T-helper 17 cell (primary cell): ENCODE results near the gene GDPD2. TPM values are rescaled to one million over a fixed set of nuclear protein-coding genes. Genes with fewer than 3 reads are reported as not detected.
A peak's percentile ranks its signal among the peaks of the same experiment; 100 is the strongest.

Experiments used
- ATAC-seq: fragments of 150-1000 bp; cut with Tn5 transposase; 2 replicates; pipeline ENCODE4 v1.10.0; 2021; ENCODE audit warnings: mild to moderate bottlenecking, moderate library complexity
- DNase-seq, 3 donors: peaks; one replicate each; pipeline versions ENCODE4 v3.0.0 to v3.0.0-alpha.2; 2020 to 2021
- H3K9me3 ChIP-seq: one replicate; pipeline ENCODE4 v1.7.0; 2013; ENCODE audit warnings: low read length, mild to moderate bottlenecking; ENCODE audit not compliant: control insufficient read depth, poor library complexity, severe bottlenecking
- H3K27ac Mint-ChIP-seq: one replicate; pipeline ENCODE4 v1.8.0; 2022; ENCODE audit warnings: mild to moderate bottlenecking, moderate library complexity, mixed read lengths
- H3K27me3 Mint-ChIP-seq: one replicate; pipeline ENCODE4 v1.8.0; 2022; ENCODE audit warnings: mixed read lengths
- H3K36me3 Mint-ChIP-seq: one replicate; pipeline ENCODE4 v1.8.0; 2022; ENCODE audit warnings: low read depth, mixed read lengths
- H3K4me1 Mint-ChIP-seq: one replicate; pipeline ENCODE4 v1.8.0; 2022; ENCODE audit warnings: mild to moderate bottlenecking, mixed read lengths
- H3K4me3 Mint-ChIP-seq: one replicate; pipeline ENCODE4 v1.8.0; 2022; ENCODE audit warnings: mild to moderate bottlenecking, moderate library complexity, mixed read lengths
- total RNA-seq, 4 donors: library from RNA in 2 of 4; stranded (reverse) in 2 of 4; gene quantifications; one replicate each; pipeline ENCODE4 v1.2.3 and lab custom pipeline; 2022 to 2026

Gene GDPD2
- total RNA-seq, 2 donors from 2014 or later, result not detected

DNA sequence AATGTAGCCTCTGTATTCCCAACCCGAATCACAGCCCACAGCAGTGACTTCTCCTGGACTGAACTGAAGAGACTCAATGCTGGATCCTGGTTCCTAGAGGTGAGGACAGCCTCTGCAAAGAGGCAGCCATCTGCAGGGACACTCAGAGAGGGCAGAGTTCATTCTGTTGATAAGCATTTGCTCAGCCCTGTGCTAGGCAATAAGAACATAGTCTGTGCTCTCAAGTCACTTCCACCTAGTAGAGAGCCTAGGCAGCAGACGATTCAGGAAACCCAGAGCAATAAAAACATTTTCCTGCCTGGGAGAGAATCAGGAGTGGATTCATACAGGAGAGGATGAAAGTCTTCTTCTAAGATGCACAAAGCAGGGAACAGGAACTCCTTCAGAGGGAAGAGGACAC lies 4.3 kb downstream of the GDPD2 start:
- no peaks in the 10 kb centered on the region for H3K36me3 Mint-ChIP-seq
- H3K27ac Mint-ChIP-seq, result no peak overlapping the region

DNA sequence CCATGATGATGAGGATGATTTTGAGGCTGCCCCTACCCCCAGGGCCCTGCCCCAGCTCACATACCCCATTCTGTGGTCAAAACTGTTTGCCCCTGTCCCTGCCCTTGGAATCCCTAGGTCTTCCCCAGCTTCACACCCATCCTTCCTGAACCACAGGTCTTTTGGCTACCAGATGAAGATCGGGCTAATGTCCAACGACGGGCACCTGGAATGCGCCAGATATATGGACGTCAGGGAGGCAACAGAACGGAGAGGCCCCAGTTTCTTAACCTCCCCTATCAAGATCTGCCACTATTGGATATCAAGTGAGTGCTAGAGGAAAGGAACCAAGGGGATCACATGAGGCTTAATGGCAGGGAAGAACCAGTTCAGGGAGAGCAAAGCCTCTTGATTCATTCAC lies 6.6 kb downstream of the GDPD2 start:
- DNase-seq, result no peak
- H3K4me3 Mint-ChIP-seq, result no peak overlapping the region
- no peaks in the 10 kb centered on the region for H3K36me3 Mint-ChIP-seq
- no peaks in the 10 kb centered on the region for H3K9me3 ChIP-seq
- peaks cover 4% of the 10 kb centered on the region for H3K4me1 Mint-ChIP-seq
- no peak for ATAC-seq
- peaks cover 7% of the 10 kb centered on the region for H3K27me3 Mint-ChIP-seq
- H3K27ac Mint-ChIP-seq, result no peak overlapping the region

More for the DNA sequence above, 4.3 kb downstream of the GDPD2 start:
- Mint-ChIP-seq H3K27me3 (peaks cover 7% of the 10 kb centered on the region), H3K4me3 (no peak overlapping the region), H3K4me1 (no peaks in the 10 kb centered on the region)
- no peaks in the 10 kb centered on the region for H3K9me3 ChIP-seq
- no peak for ATAC-seq
- DNase-seq, result no peak

DNA sequence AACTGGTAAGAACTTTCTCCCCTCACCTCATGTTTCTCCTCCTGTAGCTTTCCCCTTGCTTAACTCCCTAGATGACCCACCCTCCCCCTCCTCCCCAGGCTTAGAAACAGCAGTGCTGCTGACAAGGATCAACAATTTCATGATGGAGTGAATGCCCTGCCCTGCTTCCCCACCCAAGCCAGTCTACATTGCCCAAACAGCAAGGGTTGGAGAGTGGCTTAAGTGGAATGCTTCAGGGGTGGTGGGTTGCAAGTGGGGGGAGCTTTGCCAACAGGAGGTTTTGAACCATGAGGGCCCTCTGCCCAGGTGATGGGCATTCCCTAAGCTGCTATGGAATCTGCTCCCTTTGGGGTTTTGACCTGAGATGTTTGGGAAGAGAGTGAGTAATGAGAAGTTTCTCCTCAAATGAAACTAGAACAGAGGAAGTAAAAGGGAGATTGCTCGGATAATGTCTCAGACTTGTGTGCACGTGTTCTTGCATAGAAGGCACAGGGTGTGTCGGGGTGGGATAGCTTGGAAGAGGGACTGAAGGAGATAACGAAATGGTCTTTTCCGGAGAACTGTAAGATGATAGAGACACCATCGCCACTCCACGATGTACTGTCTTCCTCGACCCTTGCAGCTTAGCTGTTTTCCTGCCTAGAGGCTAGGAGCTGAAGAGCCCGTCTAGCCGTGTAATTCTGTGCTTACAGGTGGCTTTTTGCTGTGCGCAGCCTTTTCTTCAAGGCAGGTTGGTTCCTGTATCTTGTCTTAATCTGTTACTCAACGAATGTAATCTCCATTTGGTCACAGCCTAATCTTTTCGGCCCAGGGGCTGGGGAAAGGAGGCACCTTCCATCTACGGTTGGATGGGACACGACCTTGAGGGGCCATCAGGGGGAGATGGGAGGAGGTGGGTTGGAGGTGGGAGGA lies 10.1 kb downstream of the GDPD2 start:
- Mint-ChIP-seq H3K27me3 (peaks cover 7% of the 10 kb centered on the region), H3K4me1 (peaks cover 10% of the 10 kb centered on the region), H3K4me3 (peak overlapping the region; percentile 90), H3K36me3 (no peaks in the 10 kb centered on the region), H3K27ac (peak overlapping the region; percentile 73)
- no peak for ATAC-seq
- no peak for DNase-seq
- H3K9me3 ChIP-seq, result no peaks in the 10 kb centered on the region

DNA sequence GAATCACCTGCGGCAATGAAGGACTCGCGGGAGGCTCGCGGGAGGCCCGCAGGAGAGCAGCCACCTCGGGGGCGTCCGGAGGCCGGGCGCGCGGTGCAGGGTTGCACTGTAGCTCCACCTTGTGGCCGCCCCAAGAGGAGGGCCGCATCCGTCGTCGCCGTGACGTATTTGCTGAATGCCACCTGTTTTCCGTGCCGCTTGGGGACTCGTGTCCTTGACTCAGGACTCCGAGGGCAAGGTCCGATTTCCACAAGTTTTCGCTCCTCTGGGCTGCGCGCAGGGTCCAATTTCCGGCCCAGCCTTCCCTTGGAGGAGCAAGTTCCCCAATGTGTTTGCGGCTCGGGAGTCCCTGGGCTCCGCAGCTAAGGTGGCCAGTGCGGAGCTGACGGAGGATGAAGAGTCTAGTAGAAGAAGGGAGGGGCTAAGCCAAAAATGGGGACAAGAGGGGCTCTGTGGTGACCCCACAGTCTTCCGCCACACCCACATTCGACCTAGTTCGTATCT lies 10.8 kb downstream of the GDPD2 start:
- peaks cover 1% of the 10 kb centered on the region for H3K27me3 Mint-ChIP-seq
- ATAC-seq (peak; percentile 90), DNase-seq (peak; percentile 61 to 66 (median 64))
- H3K27ac Mint-ChIP-seq, result peak overlapping the region; percentile 73
- H3K9me3 ChIP-seq, result no peaks in the 10 kb centered on the region
- H3K36me3 Mint-ChIP-seq, result no peaks in the 10 kb centered on the region
- H3K4me3 Mint-ChIP-seq, result peak overlapping the region; percentile 90
- peaks cover 10% of the 10 kb centered on the region for H3K4me1 Mint-ChIP-seq

DNA sequence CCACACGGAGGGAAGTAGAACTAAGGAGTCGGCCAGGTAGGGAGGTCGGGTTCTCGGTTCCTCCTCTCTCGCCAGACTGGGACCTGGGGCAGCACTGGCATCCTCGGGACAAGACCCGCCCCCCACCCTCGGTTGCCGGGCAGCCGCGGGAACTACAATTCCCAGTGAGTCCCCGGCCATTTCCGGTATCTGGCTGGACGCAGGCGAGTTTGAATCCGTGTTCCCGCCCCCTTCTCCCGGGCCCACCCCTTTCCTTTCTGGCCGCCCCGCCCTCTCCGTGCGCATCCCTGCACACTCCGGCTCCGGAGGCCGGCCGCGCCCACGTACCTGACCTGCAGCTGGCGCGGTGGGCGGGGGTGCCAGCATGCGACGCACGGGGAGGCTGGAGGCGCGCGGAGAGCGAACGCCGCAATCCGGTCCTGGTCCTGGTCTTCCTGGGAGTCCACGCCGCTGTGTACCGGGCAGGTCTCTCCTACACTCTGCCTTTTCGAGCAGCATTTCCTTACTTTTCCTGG lies 11.3 kb downstream of the GDPD2 start:
- Mint-ChIP-seq H3K4me3 (peak overlapping the region; percentile 90), H3K36me3 (no peaks in the 10 kb centered on the region), H3K27me3 (no peaks in the 10 kb centered on the region), H3K27ac (peak overlapping the region; percentile 73), H3K4me1 (peaks cover 10% of the 10 kb centered on the region)
- ATAC-seq (peak; percentile 39), DNase-seq (peak in 2 of 3 donors; percentile 43 to 46)
- no peaks in the 10 kb centered on the region for H3K9me3 ChIP-seq

DNA sequence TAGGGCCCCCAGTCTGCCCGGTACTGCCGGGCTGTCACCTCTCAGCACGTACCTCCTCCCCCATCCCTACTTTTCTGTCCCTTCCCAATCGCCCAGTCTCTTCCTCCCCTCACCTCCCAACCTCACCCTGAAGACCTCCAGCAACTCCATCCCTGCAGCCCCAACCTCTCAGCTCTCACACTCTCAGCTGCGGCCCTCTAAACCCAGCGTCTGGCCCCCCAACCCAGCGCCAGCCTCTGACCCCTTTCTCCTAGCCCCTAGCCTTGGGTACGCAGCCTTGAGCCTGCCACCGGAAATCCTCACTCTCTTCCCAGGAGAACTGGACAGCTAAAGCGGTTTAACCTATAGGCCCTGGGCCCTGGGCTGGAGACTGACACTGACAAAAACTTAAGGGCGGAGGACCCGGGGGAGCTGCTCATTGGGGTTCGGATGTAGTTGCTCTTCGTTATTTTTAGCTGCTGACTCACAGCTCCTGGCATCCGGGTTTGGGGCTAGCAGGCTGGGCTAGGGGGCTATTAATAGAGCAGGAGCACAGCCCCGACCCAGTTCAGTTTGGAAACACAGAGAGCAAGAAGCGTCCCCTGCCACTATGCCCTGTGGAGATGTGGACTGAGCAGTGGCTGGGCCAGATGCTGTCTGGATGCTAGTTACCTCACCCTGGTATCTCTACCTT lies 11.9 kb downstream of the GDPD2 start:
- no peaks in the 10 kb centered on the region for H3K27me3 Mint-ChIP-seq
- ATAC-seq, result no peak
- H3K9me3 ChIP-seq, result no peaks in the 10 kb centered on the region
- H3K27ac Mint-ChIP-seq, result peak overlapping the region; percentile 73
- peaks cover 10% of the 10 kb centered on the region for H3K4me1 Mint-ChIP-seq
- peak overlapping the region; percentile 90 for H3K4me3 Mint-ChIP-seq
- no peak for DNase-seq
- no peaks in the 10 kb centered on the region for H3K36me3 Mint-ChIP-seq

DNA sequence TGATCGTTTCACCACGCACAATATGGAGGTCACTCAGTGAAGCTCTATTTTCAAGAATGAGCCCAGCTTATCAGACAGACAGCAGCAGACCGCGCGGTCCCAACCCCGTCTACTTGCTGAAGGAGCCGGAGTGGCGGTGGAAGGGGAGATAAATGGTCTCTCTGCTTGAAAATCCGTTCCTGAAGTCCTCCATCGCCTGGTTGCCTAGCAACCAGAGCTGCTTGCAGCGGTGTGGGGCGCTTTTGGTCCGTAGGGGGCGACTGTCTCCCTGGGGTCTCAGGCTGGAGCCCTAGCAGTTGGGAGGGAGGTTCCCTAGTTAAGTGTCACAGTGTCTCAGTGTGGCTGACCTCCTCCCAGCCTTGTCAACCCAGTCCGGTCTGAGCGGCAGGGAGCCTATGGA lies 13.2 kb downstream of the GDPD2 start:
- DNase-seq, result no peak
- Mint-ChIP-seq H3K36me3 (no peaks in the 10 kb centered on the region), H3K27me3 (peaks cover 5% of the 10 kb centered on the region), H3K4me1 (peaks cover 10% of the 10 kb centered on the region), H3K27ac (no peak overlapping the region), H3K4me3 (no peak overlapping the region)
- no peaks in the 10 kb centered on the region for H3K9me3 ChIP-seq
- ATAC-seq, result no peak

DNA sequence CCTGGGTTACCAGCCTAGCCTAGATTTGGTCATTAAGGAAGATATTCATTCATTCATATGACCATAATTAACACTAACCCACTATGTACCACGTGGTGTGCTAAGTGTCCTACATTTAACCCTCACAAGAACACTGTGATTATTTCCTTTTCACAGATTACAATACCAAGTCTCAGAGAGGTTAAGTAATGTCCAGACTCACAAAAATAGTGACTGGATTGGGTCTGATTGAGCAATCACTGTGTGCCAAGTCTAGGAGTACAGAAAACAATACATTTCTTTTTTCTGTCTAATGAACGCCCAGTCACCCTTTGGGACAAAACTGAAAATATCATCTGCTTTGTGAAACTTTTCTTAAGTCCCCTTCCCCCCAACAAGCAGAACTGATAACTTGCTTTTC lies 13.9 kb downstream of the GDPD2 start:
- H3K36me3 Mint-ChIP-seq, result no peaks in the 10 kb centered on the region
- H3K27ac Mint-ChIP-seq, result no peak overlapping the region
- DNase-seq (no peak), ATAC-seq (no peak)
- no peaks in the 10 kb centered on the region for H3K9me3 ChIP-seq
- peaks cover 10% of the 10 kb centered on the region for H3K4me1 Mint-ChIP-seq
- H3K27me3 Mint-ChIP-seq, result peaks cover 10% of the 10 kb centered on the region
- H3K4me3 Mint-ChIP-seq, result no peak overlapping the region

DNA sequence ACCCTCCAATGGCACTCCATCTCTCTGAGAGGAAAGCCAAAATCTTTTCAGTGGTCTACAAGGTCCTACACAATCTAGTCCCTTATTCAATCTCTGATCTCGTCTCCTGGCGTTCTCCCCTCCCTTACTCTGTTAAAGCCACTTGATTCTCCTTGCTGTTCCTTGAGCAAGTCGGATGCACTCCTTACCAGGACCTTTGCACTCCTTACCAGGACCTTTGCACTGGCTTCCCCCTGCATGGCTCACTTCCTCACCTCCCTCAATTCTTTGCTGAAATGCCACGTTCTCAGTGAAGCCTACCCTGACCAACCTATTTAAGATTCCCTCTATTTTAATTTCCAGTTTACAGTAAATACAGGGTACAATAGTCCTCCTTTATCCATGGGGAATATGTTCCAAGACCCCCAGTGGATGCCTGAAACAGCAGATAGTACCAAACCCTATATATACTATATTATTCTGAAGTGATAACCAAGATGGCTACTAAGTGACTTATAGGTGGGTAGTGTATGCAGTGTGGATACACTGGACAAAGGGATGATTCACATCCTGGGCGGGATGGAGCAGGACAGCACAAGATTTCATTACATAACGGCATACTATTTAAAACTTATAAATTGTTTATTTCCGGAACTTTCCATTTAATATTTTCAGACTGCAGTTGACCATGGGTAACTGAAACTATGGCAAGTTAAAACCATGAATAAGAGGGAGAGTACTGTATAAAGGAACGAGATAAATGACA lies 15.0 kb downstream of the GDPD2 start:
- no peaks in the 10 kb centered on the region for H3K9me3 ChIP-seq
- DNase-seq (no peak), ATAC-seq (no peak)
- peaks cover 21% of the 10 kb centered on the region for H3K27me3 Mint-ChIP-seq
- peaks cover 9% of the 10 kb centered on the region for H3K4me1 Mint-ChIP-seq
- H3K4me3 Mint-ChIP-seq, result peak overlapping the region; percentile 55
- H3K36me3 Mint-ChIP-seq, result no peaks in the 10 kb centered on the region
- peak overlapping the region; percentile 43 for H3K27ac Mint-ChIP-seq

DNA sequence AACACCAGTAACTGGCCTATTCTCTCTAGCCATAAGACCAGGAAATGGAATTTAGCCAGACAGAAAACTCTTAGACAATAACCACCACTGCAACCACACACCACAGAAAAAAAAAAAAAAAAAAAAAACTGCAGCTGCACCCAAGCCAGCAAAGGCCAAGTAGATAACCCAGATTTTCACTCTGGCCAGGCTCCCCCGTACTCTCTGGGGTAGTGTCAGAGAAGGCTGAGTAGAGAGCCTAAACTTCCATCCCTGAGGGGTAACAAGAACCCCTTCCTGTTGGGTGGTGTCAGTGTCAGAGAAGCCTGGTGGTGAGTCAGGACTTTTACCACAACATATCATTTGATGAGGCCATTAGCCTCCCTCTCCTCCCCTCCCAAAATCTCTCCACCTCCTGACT lies 15.9 kb downstream of the GDPD2 start:
- no peaks in the 10 kb centered on the region for H3K36me3 Mint-ChIP-seq
- peaks cover 7% of the 10 kb centered on the region for H3K4me1 Mint-ChIP-seq
- ATAC-seq (peak; percentile 19), DNase-seq (no peak)
- no peak overlapping the region for H3K4me3 Mint-ChIP-seq
- H3K27me3 Mint-ChIP-seq, result peaks cover 22% of the 10 kb centered on the region
- H3K9me3 ChIP-seq, result no peaks in the 10 kb centered on the region
- H3K27ac Mint-ChIP-seq, result no peak overlapping the region

DNA sequence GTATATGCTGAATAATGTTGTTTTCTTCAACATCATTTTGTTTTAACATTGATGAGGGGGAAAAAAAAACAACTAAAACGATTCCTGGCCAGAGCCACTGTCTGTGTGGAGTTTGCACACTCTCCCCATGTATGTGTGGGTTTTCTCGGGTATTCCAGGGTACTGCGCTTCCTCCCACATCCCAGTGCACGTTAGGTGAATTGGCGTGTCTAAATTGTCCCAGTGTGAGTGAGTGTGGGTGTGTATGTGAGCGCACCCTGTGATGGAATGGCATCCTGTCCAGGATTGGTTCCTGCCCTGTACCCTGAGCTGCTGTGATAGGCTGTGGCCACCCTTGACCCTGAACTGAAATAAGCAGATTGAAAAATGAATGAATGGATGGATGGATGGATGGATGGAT lies 19.1 kb downstream of the GDPD2 start:
- ATAC-seq (no peak), DNase-seq (no peak)
- Mint-ChIP-seq H3K4me1 (peaks cover 2% of the 10 kb centered on the region), H3K27me3 (peaks cover 32% of the 10 kb centered on the region), H3K36me3 (no peaks in the 10 kb centered on the region), H3K27ac (no peak overlapping the region), H3K4me3 (no peak overlapping the region)
- H3K9me3 ChIP-seq, result no peaks in the 10 kb centered on the region

DNA sequence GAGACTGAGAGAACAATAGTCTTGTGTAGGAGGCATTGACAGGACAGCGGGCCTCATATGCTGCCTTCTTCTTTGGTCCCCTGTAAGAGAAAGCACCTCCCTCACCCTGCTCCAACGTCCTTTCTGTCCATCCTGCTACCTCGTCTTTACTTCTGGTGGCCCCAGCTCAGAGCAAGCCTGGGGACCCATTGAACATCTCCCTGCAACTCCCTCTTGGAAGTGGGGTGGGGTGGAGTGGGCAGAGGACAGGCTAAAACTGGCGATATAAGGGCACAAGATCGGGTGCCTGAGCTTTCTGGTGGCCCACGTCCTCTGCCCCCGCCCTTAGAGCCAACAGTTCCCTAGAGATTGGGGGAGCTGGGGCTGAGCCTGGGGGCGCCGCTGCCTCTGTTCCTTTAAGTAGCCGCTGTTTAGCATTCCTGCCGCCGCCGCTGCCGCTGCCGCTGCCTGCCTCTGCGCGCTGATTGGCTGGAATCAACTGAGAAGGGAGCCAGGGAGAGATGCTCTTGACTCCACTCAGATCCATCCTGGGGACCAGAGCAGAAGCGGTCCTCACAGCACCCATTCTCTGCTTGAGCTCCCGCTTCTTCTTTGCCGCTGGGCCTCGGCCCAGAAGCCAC lies 21.3 kb downstream of the GDPD2 start, which contains the start of gene DLG3:
Gene DLG3 (plus strand): TSS at position 510 of the 620 bp plus-strand sequence. CDS start 367 bp downstream, outside the sequence.
- Mint-ChIP-seq H3K27ac (no peak within 1 kb of the TSS), H3K4me3 (peak within 1 kb of the TSS; percentile 64), H3K36me3 (no peaks in the 10 kb centered on the region), H3K4me1 (peaks cover 2% of the 10 kb centered on the region), H3K27me3 (peaks cover 32% of the 10 kb centered on the region)
- no peaks in the 10 kb centered on the region for H3K9me3 ChIP-seq
- DNase-seq (no peak), ATAC-seq (peak; percentile 51)
